Karpas-422 (cell line): ENCODE measurements around the gene PHLPP1. TPM values are rescaled to one million over a fixed set of nuclear protein-coding genes. Genes with fewer than 3 reads are reported as not detected.
A peak's percentile ranks its signal among the peaks of the same experiment; 100 is the strongest.

Experiments used
- DNase-seq: peaks from one replicate; pipeline ENCODE4 v3.0.0-alpha.2; 2015
- H2AFZ ChIP-seq: fragments of 200-600 bp; sonication (generic); 2 replicates; pipeline ENCODE4 v1.6.1; 2014; ENCODE audit warnings: antibody characterized with exemption, low read length, mixed read lengths
- H3K27ac ChIP-seq: fragments of 200-600 bp; sonication (generic); 2 replicates; pipeline ENCODE4 v1.5.1; 2014; ENCODE audit warnings: mild to moderate bottlenecking, low read length, moderate library complexity
- H3K27me3 ChIP-seq: fragments of 200-600 bp; sonication (generic); 2 replicates; pipeline ENCODE4 v1.6.1; 2014; ENCODE audit warnings: low read length, mixed read lengths
- H3K36me3 ChIP-seq: fragments of 200-600 bp; sonication (generic); 2 replicates; pipeline ENCODE4 v1.6.1; 2014; ENCODE audit warnings: low read length, mixed read lengths; ENCODE audit not compliant: insufficient read depth
- H3K4me1 ChIP-seq: fragments of 200-600 bp; sonication (generic); 2 replicates; pipeline ENCODE4 v1.6.1; 2014; ENCODE audit warnings: mild to moderate bottlenecking, low read length, mixed read lengths
- H3K4me2 ChIP-seq: fragments of 200-600 bp; sonication (generic); 2 replicates; pipeline ENCODE4 v1.6.1; 2014; ENCODE audit warnings: low read length, low read depth, mild to moderate bottlenecking; ENCODE audit not compliant: poor library complexity, severe bottlenecking
- H3K4me3 ChIP-seq: fragments of 200-600 bp; sonication (generic); 2 replicates; pipeline ENCODE4 v1.5.1; 2014; ENCODE audit warnings: mild to moderate bottlenecking, antibody characterized with exemption, low read length, mixed read lengths
- H3K79me2 ChIP-seq: fragments of 200-600 bp; sonication (generic); 2 replicates; pipeline ENCODE4 v1.6.1; 2014; ENCODE audit warnings: mild to moderate bottlenecking, low read length, mixed read lengths
- H3K9ac ChIP-seq: fragments of 200-600 bp; sonication (generic); 2 replicates; pipeline ENCODE4 v1.6.0; 2014; ENCODE audit warnings: low read length
- H3K9me2 ChIP-seq: fragments of 200-600 bp; sonication (generic), shearing (Covaris generic); replicated peaks from 2 replicates; pipeline ENCODE4 v1.6.0; 2014; ENCODE audit warnings: mild to moderate bottlenecking, low read length, moderate library complexity; ENCODE audit not compliant: insufficient read depth
- H3K9me3 ChIP-seq: fragments of 300-700, 200-600 bp; sonication (generic); 2 replicates; pipeline ENCODE4 v1.6.1; 2014; ENCODE audit warnings: low read length, mixed read lengths
- H4K20me1 ChIP-seq: fragments of 200-600 bp; sonication (generic); 2 replicates; pipeline ENCODE4 v1.6.1; 2014; ENCODE audit warnings: mild to moderate bottlenecking, antibody characterized with exemption, low read length, low read depth; ENCODE audit not compliant: insufficient read depth
- total RNA-seq: library from RNA; depleted of rRNA; stranded (reverse); fragments of >200 nt; shearing (Covaris generic); gene quantifications from 2 replicates; pipeline ENCODE4 v1.2.3, GENCODE V29; 2014; ENCODE audit warnings: low replicate concordance

PHLPP1 gene
- total RNA-seq, 1 experiment from 2014 or later = 6.3 TPM

GRCh38 chr18:62979900-62980299, 264.6 kb downstream of the PHLPP1 start:
- no peaks in the 10 kb centered on the region for H3K27me3 ChIP-seq
- H3K9me2 ChIP-seq = no peaks in the 10 kb centered on the region
- H4K20me1 ChIP-seq = no peaks in the 10 kb centered on the region
- H3K79me2 ChIP-seq = no peaks in the 10 kb centered on the region
- no peak overlapping the region for H3K9ac ChIP-seq
- no peaks in the 10 kb centered on the region for H3K9me3 ChIP-seq
- H3K4me3 ChIP-seq = no peak overlapping the region
- H3K4me2 ChIP-seq = no peak overlapping the region
- H3K27ac ChIP-seq = no peak overlapping the region
- H2AFZ ChIP-seq = no peak overlapping the region
- no peak for DNase-seq
- no peaks in the 10 kb centered on the region for H3K4me1 ChIP-seq
- H3K36me3 ChIP-seq = no peaks in the 10 kb centered on the region

- no peak overlapping the region for H3K9ac ChIP-seq
- H4K20me1 ChIP-seq = no peaks in the 10 kb centered on the region
- H3K4me1 ChIP-seq = no peaks in the 10 kb centered on the region
- no peak overlapping the region for H3K4me3 ChIP-seq
- H3K27me3 ChIP-seq = no peaks in the 10 kb centered on the region
- DNase-seq = no peak
- H3K9me3 ChIP-seq = no peaks in the 10 kb centered on the region
- no peak overlapping the region for H3K27ac ChIP-seq
- no peak overlapping the region for H3K4me2 ChIP-seq
- no peaks in the 10 kb centered on the region for H3K9me2 ChIP-seq
- H2AFZ ChIP-seq = no peak overlapping the region
- no peaks in the 10 kb centered on the region for H3K79me2 ChIP-seq
- no peaks in the 10 kb centered on the region for H3K36me3 ChIP-seq
These were observed 266.2 kb downstream of the PHLPP1 start for GRCh38 chr18:62981566-62981965.

GRCh38 chr18:62982600-62983251, 267.4 kb downstream of the PHLPP1 start:
- DNase-seq = peak; percentile 80
- Histone ChIP-seq H2AFZ (no peak overlapping the region), H3K79me2 (no peaks in the 10 kb centered on the region), H4K20me1 (no peaks in the 10 kb centered on the region), H3K9me3 (no peaks in the 10 kb centered on the region), H3K27ac (no peak overlapping the region), H3K4me2 (no peak overlapping the region), H3K27me3 (no peaks in the 10 kb centered on the region), H3K4me3 (no peak overlapping the region), H3K9me2 (no peaks in the 10 kb centered on the region), H3K4me1 (no peaks in the 10 kb centered on the region), H3K9ac (no peak overlapping the region), H3K36me3 (no peaks in the 10 kb centered on the region)

GRCh38 chr18:62984656-62985315, 269.4 kb downstream of the PHLPP1 start:
- H3K27ac ChIP-seq = no peak overlapping the region
- H2AFZ ChIP-seq = no peak overlapping the region
- no peaks in the 10 kb centered on the region for H3K9me3 ChIP-seq
- H3K27me3 ChIP-seq = no peaks in the 10 kb centered on the region
- H3K79me2 ChIP-seq = no peaks in the 10 kb centered on the region
- H3K4me3 ChIP-seq = no peak overlapping the region
- no peaks in the 10 kb centered on the region for H3K4me1 ChIP-seq
- no peaks in the 10 kb centered on the region for H3K9me2 ChIP-seq
- DNase-seq = no peak
- H3K9ac ChIP-seq = no peak overlapping the region
- H4K20me1 ChIP-seq = no peaks in the 10 kb centered on the region
- H3K36me3 ChIP-seq = no peaks in the 10 kb centered on the region
- no peak overlapping the region for H3K4me2 ChIP-seq

GRCh38 chr18:62986490-62986889, 271.1 kb downstream of the PHLPP1 start:
- Histone ChIP-seq H3K9me3 (no peaks in the 10 kb centered on the region), H3K9ac (no peak overlapping the region), H4K20me1 (no peaks in the 10 kb centered on the region), H3K4me1 (no peaks in the 10 kb centered on the region), H3K9me2 (no peaks in the 10 kb centered on the region), H3K36me3 (no peaks in the 10 kb centered on the region), H3K27me3 (no peaks in the 10 kb centered on the region), H2AFZ (no peak overlapping the region), H3K79me2 (no peaks in the 10 kb centered on the region), H3K27ac (no peak overlapping the region), H3K4me2 (no peak overlapping the region), H3K4me3 (no peak overlapping the region)
- DNase-seq = no peak

- Histone ChIP-seq H3K9me3 (no peaks in the 10 kb centered on the region), H2AFZ (no peak overlapping the region), H4K20me1 (no peaks in the 10 kb centered on the region), H3K4me1 (no peaks in the 10 kb centered on the region), H3K36me3 (no peaks in the 10 kb centered on the region), H3K4me3 (no peak overlapping the region), H3K9me2 (no peaks in the 10 kb centered on the region), H3K9ac (no peak overlapping the region), H3K27ac (no peak overlapping the region), H3K4me2 (no peak overlapping the region), H3K27me3 (no peaks in the 10 kb centered on the region), H3K79me2 (no peaks in the 10 kb centered on the region)
- DNase-seq = no peak
These were observed 271.9 kb downstream of the PHLPP1 start for GRCh38 chr18:62987055-62987830.

- Histone ChIP-seq H3K4me3 (no peak overlapping the region), H3K36me3 (no peaks in the 10 kb centered on the region), H3K9me2 (no peaks in the 10 kb centered on the region), H3K4me1 (no peaks in the 10 kb centered on the region), H3K9ac (no peak overlapping the region), H2AFZ (no peak overlapping the region), H3K4me2 (no peak overlapping the region), H3K79me2 (no peaks in the 10 kb centered on the region), H4K20me1 (no peaks in the 10 kb centered on the region), H3K27me3 (no peaks in the 10 kb centered on the region), H3K9me3 (no peaks in the 10 kb centered on the region), H3K27ac (no peak overlapping the region)
- DNase-seq = no peak
These were observed 272.5 kb downstream of the PHLPP1 start for GRCh38 chr18:62987859-62988258.

GRCh38 chr18:62988471-62988870, 273.1 kb downstream of the PHLPP1 start:
- H3K27me3 ChIP-seq = no peaks in the 10 kb centered on the region
- no peak for DNase-seq
- no peaks in the 10 kb centered on the region for H3K9me2 ChIP-seq
- no peak overlapping the region for H3K9ac ChIP-seq
- no peaks in the 10 kb centered on the region for H3K79me2 ChIP-seq
- H3K4me3 ChIP-seq = no peak overlapping the region
- H3K36me3 ChIP-seq = no peaks in the 10 kb centered on the region
- H2AFZ ChIP-seq = no peak overlapping the region
- no peak overlapping the region for H3K27ac ChIP-seq
- no peaks in the 10 kb centered on the region for H3K4me1 ChIP-seq
- no peaks in the 10 kb centered on the region for H3K9me3 ChIP-seq
- H3K4me2 ChIP-seq = no peak overlapping the region
- H4K20me1 ChIP-seq = no peaks in the 10 kb centered on the region
